ENCODE results near the gene GMIP. TPM values are rescaled to one million over a fixed set of nuclear protein-coding genes. Genes with fewer than 3 reads are reported as not detected.

The GMIP gene
- total RNA-seq, 1 experiment from 2014 or later = 12.7 TPM

DNA sequence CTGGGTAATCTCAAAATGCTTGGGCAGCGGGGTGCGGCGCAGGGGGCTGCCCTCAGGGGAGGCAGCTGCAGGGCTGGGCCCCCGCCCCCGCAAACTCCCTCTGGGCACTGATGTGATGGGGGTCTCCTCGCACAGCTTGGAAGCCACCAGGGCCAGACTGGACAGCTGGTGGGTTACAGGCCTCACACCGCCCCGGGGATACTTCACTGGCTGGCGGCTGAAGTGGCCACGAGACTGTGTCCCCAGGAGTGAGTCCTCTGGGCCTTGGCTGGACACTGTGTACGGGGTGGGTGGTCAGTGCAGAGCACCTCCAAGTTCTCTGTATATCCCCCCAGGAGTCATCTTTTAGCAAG is 13.4 kb downstream of the GMIP start:
- H2AFZ ChIP-seq (ENCODE audit: low read length) = no peak overlapping the region
- peaks cover 2% of the 10 kb centered on the region; the same call in 1 of the 2 replicates for H3K79me2 ChIP-seq (ENCODE audit: insufficient read depth, low read length)
- H3K14ac ChIP-seq (ENCODE audit: insufficient read depth, low read length) = no peak overlapping the region
- Mint-ChIP-seq H3K4me3 (no peak overlapping the region), H3K4me1 (peaks cover 16 to 20% of the 10 kb centered on the region in 2 experiments), H3K36me3 (ENCODE audit: insufficient read depth in 1 of 3, low read depth in 3 of 3) (peaks cover 9 to 38% (median 35%) of the 10 kb centered on the region in 3 experiments; a peak in 6 of 7 replicates), H3K27ac (no peak overlapping the region), H3K27me3 (ENCODE audit: low read depth) (peaks cover 3% of the 10 kb centered on the region; the same call in 1 of the 2 replicates), H3K9me3 (no peaks in the 10 kb centered on the region)
- no peak overlapping the region for H2BK15ac ChIP-seq (ENCODE audit: low read depth, low read length)
- WGBS (ENCODE audit: extremely low coverage, insufficient read length, low lambda C conversion rate) = no CpG with 5 or more reads among the region's 11 CpGs
- no peaks in the 10 kb centered on the region for H3K9me3 ChIP-seq (ENCODE audit: control insufficient read depth, low read depth, low read length)
- no peak overlapping the region for H4K91ac ChIP-seq (ENCODE audit: insufficient read length, low read depth, low read length)
- peaks cover 10% of the 10 kb centered on the region for H3K23me2 ChIP-seq (ENCODE audit: insufficient read length, low read depth, low read length, poor library complexity, severe bottlenecking)
- no peak overlapping the region for H3K4ac ChIP-seq (ENCODE audit: low read depth, low read length)
- peaks cover 3% of the 10 kb centered on the region; the same call in 1 of the 2 replicates for H3K4me1 ChIP-seq (ENCODE audit: insufficient read depth, low read length)
- H4K5ac ChIP-seq (ENCODE audit: insufficient read length, low read depth, low read length) = no peak overlapping the region
- TF ChIP-seq, protein P1, sequence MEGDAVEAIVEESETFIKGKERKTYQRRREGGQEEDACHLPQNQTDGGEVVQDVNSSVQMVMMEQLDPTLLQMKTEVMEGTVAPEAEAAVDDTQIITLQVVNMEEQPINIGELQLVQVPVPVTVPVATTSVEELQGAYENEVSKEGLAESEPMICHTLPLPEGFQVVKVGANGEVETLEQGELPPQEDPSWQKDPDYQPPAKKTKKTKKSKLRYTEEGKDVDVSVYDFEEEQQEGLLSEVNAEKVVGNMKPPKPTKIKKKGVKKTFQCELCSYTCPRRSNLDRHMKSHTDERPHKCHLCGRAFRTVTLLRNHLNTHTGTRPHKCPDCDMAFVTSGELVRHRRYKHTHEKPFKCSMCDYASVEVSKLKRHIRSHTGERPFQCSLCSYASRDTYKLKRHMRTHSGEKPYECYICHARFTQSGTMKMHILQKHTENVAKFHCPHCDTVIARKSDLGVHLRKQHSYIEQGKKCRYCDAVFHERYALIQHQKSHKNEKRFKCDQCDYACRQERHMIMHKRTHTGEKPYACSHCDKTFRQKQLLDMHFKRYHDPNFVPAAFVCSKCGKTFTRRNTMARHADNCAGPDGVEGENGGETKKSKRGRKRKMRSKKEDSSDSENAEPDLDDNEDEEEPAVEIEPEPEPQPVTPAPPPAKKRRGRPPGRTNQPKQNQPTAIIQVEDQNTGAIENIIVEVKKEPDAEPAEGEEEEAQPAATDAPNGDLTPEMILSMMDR (conservative IDR thresholded peaks at IDR 0.05) = no peak
- no peak overlapping the region for H2BK120ac ChIP-seq (ENCODE audit: low read depth, low read length, poor library complexity, severe bottlenecking)
- no peak overlapping the region for H2BK12ac ChIP-seq (ENCODE audit: insufficient read length, low read depth, low read length)
- H2BK5ac ChIP-seq (ENCODE audit: insufficient read length, low read length) = no peak overlapping the region
- no peak for DNase-seq
- no peak overlapping the region for H3T11ph ChIP-seq (ENCODE audit: low read length)
- H2AK5ac ChIP-seq (ENCODE audit: insufficient read length, low read length) = no peak overlapping the region
- no peak overlapping the region for H3K27ac ChIP-seq (ENCODE audit: insufficient read length, low read depth, low read length)
- no peaks in the 10 kb centered on the region for H3K79me1 ChIP-seq (ENCODE audit: insufficient read depth, low read depth, low read length, poor library complexity, severe bottlenecking)
- no peak overlapping the region for H3K56ac ChIP-seq (ENCODE audit: insufficient read length, low read depth, low read length)
- H3K4me2 ChIP-seq (ENCODE audit: insufficient read depth, insufficient read length, low read length) = no peak overlapping the region
- no peak overlapping the region for H2BK20ac ChIP-seq (ENCODE audit: low read depth, low read length, poor library complexity, severe bottlenecking)
- H4K20me1 ChIP-seq (ENCODE audit: control insufficient read depth, insufficient read depth, insufficient read length) = peaks cover 2% of the 10 kb centered on the region
- H3K23ac ChIP-seq (ENCODE audit: insufficient read length, low read depth, low read length) = no peak overlapping the region
- no peak overlapping the region for H3K9ac ChIP-seq (ENCODE audit: extremely low read depth, insufficient read length, low read length)
- H3K18ac ChIP-seq (ENCODE audit: insufficient read length, low read depth, low read length) = no peak overlapping the region
- H3K27me3 ChIP-seq (ENCODE audit: insufficient read depth, low read length) = no peaks in the 10 kb centered on the region
- no peak overlapping the region for H4K8ac ChIP-seq (replicated peaks; ENCODE audit: insufficient read length, low read depth, low read length)

Data from H9 (cell line).